IPS-20b (cell line): ENCODE measurements around the gene CASP1.
"Not testable (repeated sequence)": the region's sequence is repeated elsewhere in the genome, so short reads cannot be mapped to it uniquely, and the experiment has no call there.

ENCODE experiments used
- H3K27ac ChIP-seq: one replicate; pipeline ENCODE4 v1.5.1; 2013; ENCODE audit warnings: low read length
- H3K27me3 ChIP-seq: 2 replicates; pipeline ENCODE4 v1.6.1; 2013; ENCODE audit warnings: mild to moderate bottlenecking, low read length, inconsistent platforms; ENCODE audit not compliant: insufficient read depth
- H3K36me3 ChIP-seq: 2 replicates; pipeline ENCODE4 v1.6.1; 2013; ENCODE audit warnings: low read depth, mild to moderate bottlenecking, inconsistent platforms, low read length, moderate library complexity; ENCODE audit not compliant: insufficient read depth
- H3K4me1 ChIP-seq: 2 replicates; pipeline ENCODE4 v1.6.1; 2013; ENCODE audit warnings: mild to moderate bottlenecking, control low read depth, inconsistent platforms, low read length, moderate library complexity; ENCODE audit not compliant: insufficient read depth
- H3K4me3 ChIP-seq: 2 replicates; pipeline ENCODE4 v1.5.1; 2013; ENCODE audit warnings: mild to moderate bottlenecking, low read length, inconsistent platforms
- H3K9ac ChIP-seq: 2 replicates; pipeline ENCODE4 v1.6.1; 2013; ENCODE audit warnings: low read depth, mild to moderate bottlenecking, inconsistent platforms, low read length, moderate library complexity
- H3K9me3 ChIP-seq: 2 replicates; pipeline ENCODE4 v1.6.1; 2013; ENCODE audit warnings: mild to moderate bottlenecking, low read depth, low read length, inconsistent platforms; ENCODE audit not compliant: insufficient read depth

CASP1 gene

DNA sequence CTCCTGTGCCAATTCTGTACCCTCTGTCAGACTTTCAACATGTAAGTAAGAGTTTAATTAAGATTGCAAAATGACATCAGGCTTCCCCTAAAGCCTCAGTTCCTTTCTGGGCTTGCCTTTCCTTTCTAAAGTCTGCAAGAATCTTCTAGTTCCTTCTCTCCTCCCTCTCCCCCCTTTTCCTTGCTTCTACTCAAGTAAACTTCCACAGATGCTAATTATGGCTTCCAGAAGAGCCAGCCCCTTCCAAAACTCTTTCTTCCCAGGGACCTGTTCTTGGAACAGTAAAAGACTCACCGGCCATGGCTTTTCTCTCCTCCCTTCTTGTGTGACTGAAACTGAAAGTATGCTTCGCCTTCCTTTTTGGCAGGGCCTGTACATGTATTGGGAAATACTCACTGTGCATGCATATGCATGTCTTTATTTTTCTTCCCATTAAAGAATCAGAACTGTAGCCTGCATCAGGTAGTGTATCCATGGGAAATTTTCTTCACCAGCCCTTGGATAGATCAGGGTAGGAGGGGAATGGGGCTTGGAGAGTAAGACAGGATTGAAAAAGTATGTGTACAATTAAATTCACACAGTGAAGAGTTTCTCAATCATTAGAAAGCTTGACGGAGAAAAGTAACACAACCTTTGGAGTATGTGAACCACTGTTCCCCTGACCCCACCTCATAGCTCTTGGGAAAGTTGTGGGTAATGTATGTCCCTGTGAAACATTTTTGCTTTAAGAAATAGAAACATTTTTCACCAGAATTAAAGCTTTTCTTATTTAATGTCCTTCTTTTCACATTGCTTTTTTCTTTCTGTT lies at the start of gene CASP1:
TSS of gene CASP1 (minus strand) at position 332 of the 808 bp plus-strand sequence. CDS start at position 301, 31 bp downstream.
- Histone ChIP-seq H3K27ac (no peak within 1 kb of the TSS), H3K9ac (no peak within 1 kb of the TSS), H3K4me3 (no peak within 1 kb of the TSS), H3K36me3 (no peaks in the 10 kb centered on the region), H3K27me3 (no peaks in the 10 kb centered on the region), H3K9me3 (no peaks in the 10 kb centered on the region), H3K4me1 (no peaks in the 10 kb centered on the region)

DNA sequence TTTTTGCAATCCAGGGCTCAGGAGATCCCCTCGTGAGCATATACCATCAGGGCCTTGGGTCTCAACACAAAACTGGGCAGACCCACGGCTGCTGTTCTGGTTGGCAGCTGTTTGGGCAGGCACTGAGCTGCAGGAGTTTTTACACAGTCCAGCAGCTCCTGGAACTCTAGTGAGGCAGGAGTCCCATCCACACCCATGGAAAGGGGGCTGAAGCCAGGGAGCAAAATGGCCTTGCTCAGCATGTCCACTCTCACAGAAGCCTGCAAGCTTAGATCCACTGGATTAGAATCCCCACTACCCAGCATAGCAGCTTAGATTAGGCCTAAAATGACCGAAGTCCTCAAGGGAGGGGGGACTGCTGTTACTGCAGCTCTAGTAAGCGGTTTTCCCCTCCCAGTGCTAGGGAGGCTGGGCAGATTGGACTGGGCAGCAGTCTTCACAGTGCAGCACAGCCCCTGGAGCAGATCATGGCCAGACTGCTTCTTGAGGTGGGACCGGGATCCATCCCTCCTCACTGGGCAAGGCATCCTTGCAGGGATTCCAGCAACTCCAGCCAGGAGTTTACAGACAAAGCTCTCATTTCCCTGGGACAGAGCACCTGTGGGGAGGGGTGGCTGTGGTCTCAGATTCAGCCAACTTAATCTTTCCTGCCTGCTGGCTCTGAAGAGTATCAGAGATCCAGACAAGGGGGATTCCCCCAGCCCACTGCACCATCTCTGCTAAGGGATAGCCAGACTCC lies 46.6 kb upstream of the CASP1 start:
- H3K4me3 ChIP-seq: no peak overlapping the region
- no peak overlapping the region for H3K27ac ChIP-seq

GRCh38 chr11:105080171-105080906 lies 45.4 kb upstream of the CASP1 start:
- H3K36me3 ChIP-seq, H3K9me3 ChIP-seq, H3K9ac ChIP-seq, H3K27ac ChIP-seq, H3K4me3 ChIP-seq, H3K27me3 ChIP-seq: not testable (repeated sequence)
- H3K4me1 ChIP-seq: peaks cover 24% of the 10 kb centered on the region; the same call in 1 of the 2 replicates

More for the DNA sequence above, 46.6 kb upstream of the CASP1 start:
- Histone ChIP-seq H3K4me1 (peaks cover 24% of the 10 kb centered on the region; the same call in 1 of the 2 replicates), H3K9ac (no peak overlapping the region), H3K36me3 (no peaks in the 10 kb centered on the region), H3K27me3 (no peaks in the 10 kb centered on the region), H3K9me3 (no peaks in the 10 kb centered on the region)

GRCh38 chr11:105078283-105078682 lies 43.3 kb upstream of the CASP1 start:
- no peaks in the 10 kb centered on the region for H3K27me3 ChIP-seq
- H3K4me1 ChIP-seq: peaks cover 24% of the 10 kb centered on the region; the same call in 1 of the 2 replicates
- H3K4me3 ChIP-seq: no peak overlapping the region
- no peaks in the 10 kb centered on the region for H3K9me3 ChIP-seq
- H3K27ac ChIP-seq: no peak overlapping the region
- H3K36me3 ChIP-seq: no peaks in the 10 kb centered on the region
- no peak overlapping the region for H3K9ac ChIP-seq

DNA sequence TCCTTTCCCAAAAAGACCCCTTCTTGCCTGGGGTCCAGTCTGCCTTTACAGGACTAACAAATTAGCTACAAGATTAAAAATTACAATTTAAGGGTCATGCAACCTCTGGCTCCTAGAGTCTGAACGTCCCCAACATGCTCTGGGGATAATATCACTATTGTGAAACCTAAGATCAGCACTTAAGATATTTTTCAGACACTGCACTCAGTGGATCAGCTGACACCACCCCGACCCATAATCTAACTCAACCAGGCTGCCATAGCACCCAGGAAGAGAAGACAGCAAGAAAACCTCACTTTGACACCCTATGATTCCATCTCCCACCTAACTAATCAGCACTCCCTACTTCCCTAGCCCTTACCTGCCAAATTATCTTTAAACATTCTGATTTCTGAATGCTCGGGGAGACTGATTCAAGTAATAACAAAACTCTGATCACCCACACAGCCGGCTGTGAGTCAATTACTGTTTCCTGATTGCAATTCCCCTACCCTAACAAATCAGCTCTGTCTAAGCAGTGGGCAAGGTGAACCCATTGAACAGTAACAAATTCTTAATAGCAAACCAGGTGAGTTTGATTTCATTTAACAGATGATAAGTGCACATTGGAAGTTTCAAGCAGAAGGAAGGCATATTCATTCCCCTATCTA lies 42.3 kb upstream of the CASP1 start:
- H3K9ac ChIP-seq, H3K27ac ChIP-seq, H3K27me3 ChIP-seq, H3K36me3 ChIP-seq, H3K9me3 ChIP-seq, H3K4me3 ChIP-seq: not testable (repeated sequence)
- peaks cover 23% of the 10 kb centered on the region; the same call in 1 of the 2 replicates for H3K4me1 ChIP-seq

- no peaks in the 10 kb centered on the region for H3K36me3 ChIP-seq
- no peak overlapping the region for H3K9ac ChIP-seq
- H3K27ac ChIP-seq: no peak overlapping the region
- H3K9me3 ChIP-seq: no peaks in the 10 kb centered on the region
- no peaks in the 10 kb centered on the region for H3K27me3 ChIP-seq
- H3K4me3 ChIP-seq: no peak overlapping the region
- H3K4me1 ChIP-seq: no peaks in the 10 kb centered on the region
Measured at GRCh38 chr11:105074166-105074530, 39.2 kb upstream of the CASP1 start.

DNA sequence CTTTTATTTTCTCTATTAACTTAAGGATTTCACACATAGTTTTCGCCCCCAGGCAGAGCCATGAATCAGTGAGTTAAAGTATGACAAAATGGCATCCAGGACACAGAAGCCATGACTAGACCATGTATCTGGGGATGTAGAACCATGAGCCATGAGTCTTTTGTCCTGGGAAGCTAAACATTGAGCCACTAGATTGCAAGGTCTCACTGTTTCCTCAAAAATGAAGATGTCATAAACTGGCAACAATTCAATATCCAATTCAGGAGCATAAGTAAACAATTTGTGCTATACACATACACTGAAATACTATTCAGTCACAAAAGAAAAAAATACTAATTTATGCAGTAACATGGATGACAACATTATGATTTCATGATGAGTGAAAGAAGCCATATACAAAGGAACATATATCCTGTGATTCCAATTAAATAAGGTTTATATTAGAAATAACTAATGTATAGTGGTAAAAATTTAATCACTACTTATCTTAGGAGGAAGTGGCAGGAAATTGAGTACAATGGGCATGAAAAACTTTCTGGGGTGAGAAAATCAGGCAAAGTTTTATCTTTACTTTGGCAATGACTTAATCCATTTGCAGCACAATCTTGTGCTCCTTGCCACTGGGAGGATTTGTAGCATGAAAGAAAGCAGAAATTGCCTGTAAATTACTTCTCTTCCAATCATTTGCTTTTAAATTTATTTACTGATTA lies 38.7 kb upstream of the CASP1 start:
- no peaks in the 10 kb centered on the region for H3K27me3 ChIP-seq
- H3K9me3 ChIP-seq: no peaks in the 10 kb centered on the region
- no peak overlapping the region for H3K27ac ChIP-seq
- no peaks in the 10 kb centered on the region for H3K4me1 ChIP-seq
- H3K36me3 ChIP-seq: no peaks in the 10 kb centered on the region
- no peak overlapping the region for H3K4me3 ChIP-seq
- no peak overlapping the region for H3K9ac ChIP-seq

DNA sequence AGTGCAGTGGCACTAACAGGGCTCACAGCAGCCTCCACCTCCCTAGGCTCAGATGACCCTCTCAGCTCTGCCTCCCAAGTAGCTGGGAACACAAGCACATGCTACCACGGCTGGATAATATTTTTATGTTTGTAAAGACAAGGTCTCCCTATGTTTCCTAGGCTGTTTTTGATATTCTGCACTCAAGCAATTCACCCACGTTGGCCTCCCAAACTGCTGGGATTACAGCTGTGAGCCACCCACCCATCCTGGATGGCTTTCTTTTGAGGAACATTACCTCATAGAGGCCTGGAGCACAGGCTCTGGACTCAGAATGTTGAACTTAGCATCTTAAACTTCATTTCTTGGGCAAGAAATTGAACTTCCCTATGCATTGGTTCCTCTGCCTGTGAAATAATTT lies 37.1 kb upstream of the CASP1 start:
- not testable (repeated sequence) for H3K4me3 ChIP-seq, H3K4me1 ChIP-seq, H3K36me3 ChIP-seq, H3K27me3 ChIP-seq, H3K27ac ChIP-seq, H3K9me3 ChIP-seq, H3K9ac ChIP-seq

DNA sequence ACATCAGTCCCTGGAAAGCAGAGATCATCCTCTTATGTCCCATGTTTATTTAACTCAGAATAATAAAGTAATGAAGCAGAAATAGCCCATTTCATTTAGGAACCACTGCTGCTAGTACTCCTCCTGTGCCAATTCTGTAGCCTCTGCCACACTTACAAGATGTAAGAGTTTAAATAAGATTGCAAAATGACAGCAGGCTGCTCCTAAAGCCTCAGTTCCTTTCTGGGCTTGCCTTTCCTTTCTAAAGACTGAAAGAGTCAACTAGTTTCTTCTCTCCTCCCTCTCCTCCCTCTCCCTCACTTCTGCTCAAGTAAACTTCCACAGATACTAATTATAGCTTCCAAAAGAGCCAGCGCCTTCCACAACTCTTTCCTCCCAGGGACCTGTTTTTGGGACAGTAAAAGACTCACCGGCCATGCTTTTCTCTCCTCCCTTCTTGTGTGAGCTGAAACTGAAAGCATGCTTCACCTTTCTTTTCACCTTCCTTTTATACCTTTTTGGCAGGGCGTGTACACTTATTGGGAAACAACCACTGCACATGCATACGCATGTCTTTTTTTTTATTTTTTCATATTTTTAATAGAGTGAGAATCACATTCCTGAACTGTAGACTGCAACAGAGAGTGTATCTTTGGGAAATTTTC lies 36.3 kb upstream of the CASP1 start:
- H3K9ac ChIP-seq: no peak overlapping the region
- H3K9me3 ChIP-seq: no peaks in the 10 kb centered on the region
- H3K27ac ChIP-seq: no peak overlapping the region

DNA sequence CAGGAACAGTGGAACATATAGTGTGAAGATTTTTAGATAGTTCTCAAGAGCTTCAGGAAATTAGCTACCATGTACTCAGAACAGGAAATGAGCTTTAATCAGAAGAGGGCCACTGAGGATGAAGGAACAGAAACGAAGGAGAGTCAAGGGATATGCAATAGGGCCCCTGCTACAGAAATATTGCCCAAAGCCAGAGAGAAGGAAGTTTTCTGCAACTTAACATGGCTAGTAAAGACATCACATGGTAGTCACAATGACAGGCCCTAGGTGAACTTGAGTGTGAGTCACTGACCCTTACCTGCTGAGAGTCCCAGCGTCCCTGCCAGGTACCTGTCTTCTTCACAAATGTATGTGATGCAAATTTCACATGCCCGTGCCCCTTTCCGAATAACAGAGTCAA lies 35.4 kb upstream of the CASP1 start:
- H3K36me3 ChIP-seq: no peaks in the 10 kb centered on the region
- no peaks in the 10 kb centered on the region for H3K9me3 ChIP-seq
- no peak overlapping the region for H3K9ac ChIP-seq
- no peaks in the 10 kb centered on the region for H3K27me3 ChIP-seq
- no peaks in the 10 kb centered on the region for H3K4me1 ChIP-seq
- no peak overlapping the region for H3K4me3 ChIP-seq
- H3K27ac ChIP-seq: no peak overlapping the region

More for the DNA sequence above, 36.3 kb upstream of the CASP1 start:
- Histone ChIP-seq H3K27me3 (no peaks in the 10 kb centered on the region), H3K4me3 (no peak overlapping the region), H3K4me1 (no peaks in the 10 kb centered on the region), H3K36me3 (no peaks in the 10 kb centered on the region)
